Regular cardiac myocyte (primary cell): Measurements from ENCODE around the gene EPHA6. TPM values are rescaled to one million over a fixed set of nuclear protein-coding genes. Genes with fewer than 3 reads are reported as not detected.

ENCODE experiments used
- total RNA-seq: library from RNA; depleted of rRNA; stranded (reverse); fragments of >200 nt; gene quantifications from 2 replicates; pipeline ENCODE4 v1.2.3, GENCODE V29; 2014

The EPHA6 gene
- total RNA-seq, result not detected in 2 replicates

GRCh38 chr3:96813820-96814650, at the start of gene EPHA6:
Gene EPHA6 (plus strand): TSS chr3:96814594.

GRCh38 chr3:97764407-97765238, 950.2 kb downstream of the EPHA6 start, which contains the start of gene ARL6:
Gene ARL6 (plus strand): TSS chr3:97764758. CDS start chr3:97768108, 3,350 bp downstream.

